Nephron progenitor cell (in vitro differentiated cells): Measurements from ENCODE around the gene SLC47A1.

ENCODE experiments used
- DNase-seq: peaks from one replicate; pipeline ENCODE4 v3.0.0; 2021
- H3K27ac Mint-ChIP-seq: 2 replicates; pipeline ENCODE4 v1.8.0; 2021; ENCODE audit warnings: mild to moderate bottlenecking, moderate library complexity, mixed read lengths
- H3K27me3 Mint-ChIP-seq: 2 replicates; pipeline ENCODE4 v1.8.0; 2021; ENCODE audit warnings: mild to moderate bottlenecking, low read depth, mixed read lengths; ENCODE audit not compliant: poor library complexity
- H3K36me3 Mint-ChIP-seq: 2 replicates; pipeline ENCODE4 v1.8.0; 2021; ENCODE audit warnings: low read depth, mixed read lengths
- H3K4me1 Mint-ChIP-seq: 2 replicates; pipeline ENCODE4 v1.8.0; 2021; ENCODE audit warnings: mixed read lengths
- H3K4me3 Mint-ChIP-seq: 2 replicates; pipeline ENCODE4 v1.8.0; 2021; ENCODE audit warnings: mild to moderate bottlenecking, moderate library complexity, mixed read lengths
- H3K9me3 Mint-ChIP-seq: 2 replicates; pipeline ENCODE4 v1.8.0; 2021; ENCODE audit warnings: mild to moderate bottlenecking, moderate library complexity, mixed read lengths
- TF ChIP-seq, protein P1 (sequence below): fragments of 200-600 bp; sonication (generic); IDR thresholded peaks from 2 replicates; pipeline ENCODE4 v1.5.0; 2021; ENCODE audit warnings: antibody characterized with exemption

Gene SLC47A1

GRCh38 chr17:19558946-19559345, 25.3 kb downstream of the SLC47A1 start:
- DNase-seq, result no peak
- Mint-ChIP-seq H3K4me1 (peaks cover 23% of the 10 kb centered on the region), H3K9me3 (peaks cover 11% of the 10 kb centered on the region), H3K27me3 (peaks cover 8% of the 10 kb centered on the region), H3K36me3 (no peaks in the 10 kb centered on the region), H3K4me3 (no peak overlapping the region), H3K27ac (no peak overlapping the region)
- TF ChIP-seq, protein P1, sequence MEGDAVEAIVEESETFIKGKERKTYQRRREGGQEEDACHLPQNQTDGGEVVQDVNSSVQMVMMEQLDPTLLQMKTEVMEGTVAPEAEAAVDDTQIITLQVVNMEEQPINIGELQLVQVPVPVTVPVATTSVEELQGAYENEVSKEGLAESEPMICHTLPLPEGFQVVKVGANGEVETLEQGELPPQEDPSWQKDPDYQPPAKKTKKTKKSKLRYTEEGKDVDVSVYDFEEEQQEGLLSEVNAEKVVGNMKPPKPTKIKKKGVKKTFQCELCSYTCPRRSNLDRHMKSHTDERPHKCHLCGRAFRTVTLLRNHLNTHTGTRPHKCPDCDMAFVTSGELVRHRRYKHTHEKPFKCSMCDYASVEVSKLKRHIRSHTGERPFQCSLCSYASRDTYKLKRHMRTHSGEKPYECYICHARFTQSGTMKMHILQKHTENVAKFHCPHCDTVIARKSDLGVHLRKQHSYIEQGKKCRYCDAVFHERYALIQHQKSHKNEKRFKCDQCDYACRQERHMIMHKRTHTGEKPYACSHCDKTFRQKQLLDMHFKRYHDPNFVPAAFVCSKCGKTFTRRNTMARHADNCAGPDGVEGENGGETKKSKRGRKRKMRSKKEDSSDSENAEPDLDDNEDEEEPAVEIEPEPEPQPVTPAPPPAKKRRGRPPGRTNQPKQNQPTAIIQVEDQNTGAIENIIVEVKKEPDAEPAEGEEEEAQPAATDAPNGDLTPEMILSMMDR, result no peak

DNA sequence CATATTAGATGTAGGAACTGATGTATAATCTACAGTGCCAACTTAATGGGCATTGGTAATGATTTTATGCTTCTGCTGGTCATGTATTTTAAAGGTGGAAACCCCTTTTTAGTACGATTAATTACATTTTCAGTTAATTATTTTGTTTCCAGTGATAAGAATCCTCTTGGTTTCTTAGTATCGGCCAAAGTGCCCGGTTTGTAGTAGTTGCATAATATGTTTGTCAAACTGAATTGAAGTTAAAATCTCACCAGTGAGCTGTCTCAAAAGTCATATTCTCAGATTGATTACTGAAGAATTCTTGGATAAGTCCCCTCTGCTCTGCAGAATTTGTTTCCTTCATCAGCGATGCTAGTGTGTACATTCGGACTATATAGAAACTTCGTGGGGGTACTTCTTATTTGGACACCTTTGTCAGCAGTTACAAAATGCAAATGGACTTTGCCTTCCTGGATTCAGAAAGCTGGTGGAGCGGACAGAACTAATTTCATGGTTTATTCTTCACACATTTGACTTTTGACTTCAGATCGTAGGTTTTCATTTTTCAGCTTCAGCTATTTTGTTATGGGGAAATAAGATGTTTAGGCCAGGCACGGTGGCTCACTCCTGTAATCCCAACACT, 28.2 kb downstream of the SLC47A1 start:
- H3K4me3 Mint-ChIP-seq, result no peak overlapping the region
- H3K4me1 Mint-ChIP-seq, result peaks cover 5% of the 10 kb centered on the region
- TF ChIP-seq, protein P1, result no peak
- no peak overlapping the region for H3K27ac Mint-ChIP-seq
- no peak for DNase-seq
- peaks cover 11% of the 10 kb centered on the region for H3K9me3 Mint-ChIP-seq
- no peaks in the 10 kb centered on the region for H3K36me3 Mint-ChIP-seq
- H3K27me3 Mint-ChIP-seq, result peaks cover 3% of the 10 kb centered on the region

DNA sequence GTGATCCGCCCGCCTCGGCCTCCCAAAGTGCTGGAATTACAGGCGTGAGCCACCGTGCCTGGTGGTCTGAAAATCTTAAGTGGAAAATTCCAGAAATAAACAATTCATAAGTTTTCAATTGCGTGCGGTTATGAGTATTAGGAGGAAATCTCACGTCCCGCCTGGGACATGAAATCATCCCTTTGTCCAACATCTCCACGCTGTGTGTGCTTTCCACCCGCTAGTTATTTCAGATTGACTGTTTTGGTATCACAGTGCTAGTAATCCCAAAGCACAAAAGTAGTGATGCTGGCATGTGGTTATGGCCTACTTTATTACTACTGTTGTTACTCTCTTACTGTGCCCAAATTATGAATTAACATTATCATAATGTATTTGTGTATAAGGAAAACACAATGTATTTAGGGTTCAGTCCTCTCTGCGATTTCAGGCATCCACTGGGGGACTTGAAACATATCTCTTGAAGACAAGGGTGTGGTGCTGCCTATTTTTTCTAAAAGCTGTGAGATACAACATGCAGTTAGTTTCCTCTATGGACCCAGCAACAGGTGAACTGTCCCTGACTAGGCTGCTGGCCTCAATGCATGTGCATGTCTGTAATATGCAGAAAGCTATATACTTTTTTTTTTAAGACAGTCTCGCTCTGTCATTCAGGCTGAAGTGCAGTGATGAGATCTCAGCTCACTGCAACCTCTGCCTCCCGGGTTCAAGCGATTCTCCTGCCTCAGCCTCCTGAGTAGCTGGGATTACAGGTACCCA, 32.3 kb downstream of the SLC47A1 start:
- DNase-seq, result no peak
- no peaks in the 10 kb centered on the region for H3K4me1 Mint-ChIP-seq
- no peak overlapping the region for H3K4me3 Mint-ChIP-seq
- no peaks in the 10 kb centered on the region for H3K9me3 Mint-ChIP-seq
- TF ChIP-seq, protein P1, result no peak
- peaks cover 11% of the 10 kb centered on the region for H3K27me3 Mint-ChIP-seq
- H3K27ac Mint-ChIP-seq, result no peak overlapping the region
- H3K36me3 Mint-ChIP-seq, result no peaks in the 10 kb centered on the region

DNA sequence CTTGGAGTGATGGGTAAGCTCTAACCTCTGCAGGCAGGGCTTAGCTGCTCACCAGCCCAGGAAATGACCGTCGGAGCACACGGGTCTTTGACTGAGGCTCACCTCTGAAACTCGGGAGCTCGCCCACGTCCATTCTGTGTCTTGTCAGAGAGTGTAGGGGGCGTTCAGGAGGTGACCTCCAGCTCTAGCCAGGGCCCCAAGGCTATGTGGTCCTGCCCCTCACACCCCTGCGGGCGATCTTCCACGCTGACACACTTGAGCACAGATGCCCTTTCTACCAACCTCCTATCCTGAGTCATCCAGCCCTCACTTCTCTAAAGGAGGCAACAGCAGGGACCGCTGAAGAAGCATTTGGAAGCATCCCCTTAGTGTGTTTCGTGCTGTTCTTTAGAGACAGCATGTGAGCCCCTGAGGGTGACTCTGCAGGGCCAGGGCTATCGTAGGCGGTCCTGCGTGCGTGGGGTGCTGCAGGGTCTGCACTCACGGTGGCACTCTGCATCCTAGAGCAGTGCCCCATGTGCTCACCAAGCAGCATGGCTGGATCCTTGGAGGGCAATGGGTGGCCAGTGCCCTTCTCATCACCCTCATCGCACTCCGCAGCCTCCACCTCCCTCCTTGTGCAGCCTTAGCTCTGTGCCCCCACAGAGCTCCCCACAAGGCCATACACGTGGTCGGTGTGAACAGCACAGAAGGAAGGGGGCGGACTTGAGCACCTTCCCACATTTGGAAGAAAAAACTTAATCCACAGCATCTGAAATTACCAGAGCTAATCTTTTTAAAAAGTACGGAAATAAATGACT, 33.8 kb downstream of the SLC47A1 start:
- DNase-seq, result no peak
- Mint-ChIP-seq H3K4me3 (no peak overlapping the region), H3K9me3 (no peaks in the 10 kb centered on the region), H3K4me1 (no peaks in the 10 kb centered on the region), H3K27ac (no peak overlapping the region), H3K36me3 (no peaks in the 10 kb centered on the region), H3K27me3 (peaks cover 11% of the 10 kb centered on the region)
- TF ChIP-seq, protein P1, result no peak

DNA sequence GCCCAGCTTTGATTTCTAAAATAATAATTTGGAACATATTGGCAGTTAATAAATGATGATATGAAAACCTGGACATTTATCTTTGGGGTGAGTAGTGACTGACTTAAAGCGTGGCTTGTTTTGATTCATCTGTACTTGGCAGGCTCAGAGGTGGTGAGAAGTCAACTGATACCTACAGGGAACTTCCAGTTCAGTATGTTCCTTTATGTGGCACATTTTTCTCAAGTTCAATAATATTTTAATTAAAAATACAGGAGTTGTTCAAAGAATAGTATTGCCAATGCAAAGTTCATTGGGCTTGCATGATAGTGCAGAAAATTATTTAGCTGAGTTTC, 34.3 kb downstream of the SLC47A1 start:
- Mint-ChIP-seq H3K9me3 (no peaks in the 10 kb centered on the region), H3K27ac (no peak overlapping the region), H3K27me3 (peaks cover 11% of the 10 kb centered on the region), H3K4me3 (no peak overlapping the region), H3K36me3 (no peaks in the 10 kb centered on the region), H3K4me1 (no peaks in the 10 kb centered on the region)
- DNase-seq, result no peak
- TF ChIP-seq, protein P1, result no peak
